H9 (cell line): ENCODE measurements around the gene ADAM17. TPM values are rescaled to one million over a fixed set of nuclear protein-coding genes. Genes with fewer than 3 reads are reported as not detected.

Experiments
- DNase-seq: peaks from one replicate; pipeline ENCODE4 v3.0.0-alpha.2; 2017
- H2AFZ ChIP-seq: one replicate; pipeline ENCODE4 v1.6.1; 2013; ENCODE audit warnings: mild to moderate bottlenecking, low read length, control low read depth, moderate library complexity
- H2AK5ac ChIP-seq: 2 replicates; pipeline ENCODE4 v1.6.1; 2013; ENCODE audit warnings: low read length, control low read depth, mixed read lengths; ENCODE audit not compliant: insufficient read length
- H2BK120ac ChIP-seq: one replicate; pipeline ENCODE4 v1.6.1; 2013; ENCODE audit warnings: low read depth, mild to moderate bottlenecking, low read length, control low read depth, inconsistent platforms; ENCODE audit not compliant: poor library complexity, severe bottlenecking
- H2BK12ac ChIP-seq: 2 replicates; pipeline ENCODE4 v1.6.1; 2013; ENCODE audit warnings: low read length, control low read depth, mixed read lengths, low read depth; ENCODE audit not compliant: insufficient read length
- H2BK15ac ChIP-seq: 2 replicates; pipeline ENCODE4 v1.6.1; 2013; ENCODE audit warnings: low read depth, low read length, control low read depth
- H2BK20ac ChIP-seq: one replicate; pipeline ENCODE4 v1.6.1; 2013; ENCODE audit warnings: low read depth, mild to moderate bottlenecking, low read length, control low read depth, inconsistent platforms; ENCODE audit not compliant: poor library complexity, severe bottlenecking
- H2BK5ac ChIP-seq: 2 replicates; pipeline ENCODE4 v1.6.1; 2013; ENCODE audit warnings: low read length, control low read depth, mixed read lengths; ENCODE audit not compliant: insufficient read length
- H3K14ac ChIP-seq: 2 replicates; pipeline ENCODE4 v1.6.1; 2013; ENCODE audit warnings: low read length, control low read depth; ENCODE audit not compliant: insufficient read depth
- H3K18ac ChIP-seq: 2 replicates; pipeline ENCODE4 v1.6.1; 2013; ENCODE audit warnings: low read depth, mild to moderate bottlenecking, mixed read lengths, low read length, control low read depth; ENCODE audit not compliant: insufficient read length
- H3K23ac ChIP-seq: 2 replicates; pipeline ENCODE4 v1.6.1; 2013; ENCODE audit warnings: low read length, control low read depth, mixed read lengths, low read depth; ENCODE audit not compliant: insufficient read length
- H3K23me2 ChIP-seq: 2 replicates; pipeline ENCODE4 v1.6.1; 2013; ENCODE audit warnings: low read depth, mild to moderate bottlenecking, mixed read lengths, low read length, control low read depth; ENCODE audit not compliant: insufficient read length, poor library complexity, severe bottlenecking
- H3K27ac ChIP-seq: 2 replicates; pipeline ENCODE4 v1.5.1; 2013; ENCODE audit warnings: low read length, control low read depth, mixed read lengths, low read depth; ENCODE audit not compliant: insufficient read length
- H3K27me3 ChIP-seq: 2 replicates; pipeline ENCODE4 v1.6.1; 2013; ENCODE audit warnings: low read length, control low read depth, inconsistent platforms; ENCODE audit not compliant: insufficient read depth
- H3K4ac ChIP-seq: 2 replicates; pipeline ENCODE4 v1.6.1; 2013; ENCODE audit warnings: low read depth, mild to moderate bottlenecking, control low read depth, inconsistent platforms, low read length, moderate library complexity
- H3K4me1 ChIP-seq: 2 replicates; pipeline ENCODE4 v1.6.1; 2013; ENCODE audit warnings: low read length, control low read depth, inconsistent platforms; ENCODE audit not compliant: insufficient read depth
- H3K4me2 ChIP-seq: 2 replicates; pipeline ENCODE4 v1.6.1; 2013; ENCODE audit warnings: low read length, control low read depth, mixed read lengths; ENCODE audit not compliant: insufficient read length, insufficient read depth
- H3K56ac ChIP-seq: 2 replicates; pipeline ENCODE4 v1.6.1; 2013; ENCODE audit warnings: low read depth, mild to moderate bottlenecking, mixed read lengths, low read length, control low read depth; ENCODE audit not compliant: insufficient read length
- H3K79me1 ChIP-seq: 2 replicates; pipeline ENCODE4 v1.6.1; 2013; ENCODE audit warnings: low read depth, mild to moderate bottlenecking, moderate library complexity, low read length, control low read depth, inconsistent platforms; ENCODE audit not compliant: insufficient read depth, poor library complexity, severe bottlenecking
- H3K79me2 ChIP-seq: 2 replicates; pipeline ENCODE4 v1.6.1; 2013; ENCODE audit warnings: low read length, control low read depth, inconsistent platforms; ENCODE audit not compliant: insufficient read depth
- H3K9ac ChIP-seq: 2 replicates; pipeline ENCODE4 v1.6.1; 2013; ENCODE audit warnings: low read length, control low read depth, mixed read lengths; ENCODE audit not compliant: insufficient read length; ENCODE audit errors: extremely low read depth
- H3K9me3 ChIP-seq: one replicate; pipeline ENCODE4 v1.6.1; 2013; ENCODE audit warnings: low read depth, low read length, inconsistent platforms; ENCODE audit not compliant: control insufficient read depth
- H3T11ph ChIP-seq: one replicate; pipeline ENCODE4 v1.6.1; 2013; ENCODE audit warnings: mild to moderate bottlenecking, low read length, control low read depth, inconsistent platforms
- H4K20me1 ChIP-seq: one replicate; pipeline ENCODE4 v1.6.1; 2013; ENCODE audit not compliant: control insufficient read depth, insufficient read length, insufficient read depth
- H4K5ac ChIP-seq: 2 replicates; pipeline ENCODE4 v1.6.1; 2013; ENCODE audit warnings: low read depth, mild to moderate bottlenecking, mixed read lengths, low read length, control low read depth; ENCODE audit not compliant: insufficient read length
- H4K8ac ChIP-seq: replicated peaks from 2 replicates; pipeline ENCODE4 v1.6.1; 2013; ENCODE audit warnings: low read length, control low read depth, mixed read lengths, low read depth; ENCODE audit not compliant: insufficient read length
- H4K91ac ChIP-seq: 2 replicates; pipeline ENCODE4 v1.6.1; 2013; ENCODE audit warnings: low read depth, mild to moderate bottlenecking, moderate library complexity, mixed read lengths, low read length, control low read depth; ENCODE audit not compliant: insufficient read length
- H3K27ac Mint-ChIP-seq, 3 experiments: 2 replicates in 2 of 3; 3 replicates in 1 of 3; pipeline ENCODE4 v1.8.0; 2020 to 2021; ENCODE audit warnings: mixed read lengths in 3 of 3, mild to moderate bottlenecking in 1 of 3, moderate library complexity in 1 of 3
- H3K27me3 Mint-ChIP-seq: 2 replicates; pipeline ENCODE4 v1.8.0; 2021; ENCODE audit warnings: low read depth, mild to moderate bottlenecking, moderate library complexity, mixed read lengths
- H3K36me3 Mint-ChIP-seq, 3 experiments: 2 replicates in 2 of 3; 3 replicates in 1 of 3; pipeline ENCODE4 v1.8.0; 2020 to 2021; ENCODE audit warnings: low read depth in 3 of 3, mixed read lengths in 3 of 3; ENCODE audit not compliant: insufficient read depth in 1 of 3
- H3K4me1 Mint-ChIP-seq, 2 experiments: 2 replicates each; pipeline ENCODE4 v1.8.0; 2020; ENCODE audit warnings: mixed read lengths in 2 of 2
- H3K4me3 Mint-ChIP-seq, 2 experiments: 2 replicates in 1 of 2; 3 replicates in 1 of 2; pipeline ENCODE4 v1.8.0; 2020 to 2021; ENCODE audit warnings: mild to moderate bottlenecking in 2 of 2, mixed read lengths in 2 of 2, moderate library complexity in 1 of 2
- H3K9me3 Mint-ChIP-seq, 2 experiments: 2 replicates in 1 of 2; 3 replicates in 1 of 2; pipeline ENCODE4 v1.8.0; 2020; ENCODE audit warnings: mild to moderate bottlenecking in 2 of 2, mixed read lengths in 2 of 2, moderate library complexity in 1 of 2
- CTCF ChIP-seq: fragments of 200-600 bp; sonication (generic); conservative IDR thresholded peaks from 3 replicates; pipeline ENCODE4 v1.8.0; 2021; ENCODE audit warnings: antibody characterized with exemption, mild to moderate bottlenecking
- WGBS: extraction: QIAGEN DNeasy Blood & Tissue Kit; methylation state at CpG from one replicate; pipeline ENCODE4 v1.1.7; 2013; ENCODE audit warnings: missing lambda C conversion rate, low lambda C conversion rate, mixed read lengths; ENCODE audit not compliant: insufficient read length; ENCODE audit errors: extremely low coverage; 5-methylcytosine and 5-hydroxymethylcytosine counted together
- total RNA-seq: library from RNA; stranded (reverse); gene quantifications from 2 replicates; pipeline ENCODE4 v1.2.1, GENCODE V29; 2021

ADAM17 gene
- total RNA-seq, 1 experiment from 2014 or later, result 26.3 TPM

GRCh38 chr2:9494081-9494480 lies 61.5 kb downstream of the ADAM17 start:
- no peak overlapping the region for H3K4me3 Mint-ChIP-seq

More at GRCh38 chr2:9494081-9494480, 61.5 kb downstream of the ADAM17 start:
- no peak overlapping the region for H3K18ac ChIP-seq
- H3K79me1 ChIP-seq, result no peaks in the 10 kb centered on the region
- H2BK15ac ChIP-seq, result no peak overlapping the region
- no peak overlapping the region for H2AFZ ChIP-seq
- no peak overlapping the region for H3K4ac ChIP-seq
- H3K9me3 ChIP-seq, result no peaks in the 10 kb centered on the region
- no peaks in the 10 kb centered on the region for H3K4me1 ChIP-seq
- no peak overlapping the region for H2AK5ac ChIP-seq
- no CpG with 5 or more reads among the region's 1 CpG for WGBS
- no peaks in the 10 kb centered on the region for H4K20me1 ChIP-seq
- H3K14ac ChIP-seq, result no peak overlapping the region
- H3T11ph ChIP-seq, result no peak overlapping the region
- no peak overlapping the region for H2BK12ac ChIP-seq
- Mint-ChIP-seq H3K27me3 (no peaks in the 10 kb centered on the region), H3K4me1 (no peaks in the 10 kb centered on the region; a peak in 1 of 4 replicates), H3K36me3 (peaks cover 17 to 70% (median 62%) of the 10 kb centered on the region in 3 experiments), H3K9me3 (no peaks in the 10 kb centered on the region), H3K27ac (no peak overlapping the region)
- no peak overlapping the region for H2BK5ac ChIP-seq
- H2BK20ac ChIP-seq, result no peak overlapping the region
- no peaks in the 10 kb centered on the region for H3K23me2 ChIP-seq
- H3K79me2 ChIP-seq, result no peaks in the 10 kb centered on the region
- no peak overlapping the region for H3K27ac ChIP-seq
- no peak overlapping the region for H4K5ac ChIP-seq
- H3K56ac ChIP-seq, result no peak overlapping the region
- no peak for TF ChIP-seq CTCF
- H3K4me2 ChIP-seq, result no peak overlapping the region
- no peak overlapping the region for H4K91ac ChIP-seq
- no peak overlapping the region for H4K8ac ChIP-seq
- DNase-seq, result no peak
- no peak overlapping the region for H3K23ac ChIP-seq
- H3K27me3 ChIP-seq, result no peaks in the 10 kb centered on the region
- H2BK120ac ChIP-seq, result no peak overlapping the region
- no peak overlapping the region for H3K9ac ChIP-seq
